ENCODE measurements around the gene GRIN3A.
A peak's percentile ranks its signal among the peaks of the same experiment; 100 is the strongest.
"Not testable (repeated sequence)": the region's sequence is repeated elsewhere in the genome, so short reads cannot be mapped to it uniquely, and the experiment has no call there.

The GRIN3A gene

GRCh38 chr9:101592788-101593187, 145.7 kb downstream of the GRIN3A start:
- TF ChIP-seq CTCF (conservative IDR thresholded peaks at IDR 0.05; ENCODE audit: low read length): no peak
- no peak overlapping the region for H3K4me3 ChIP-seq (ENCODE audit: low read length)
- no peak for DNase-seq (ENCODE audit: low read depth)

- H3K4me3 ChIP-seq (ENCODE audit: low read length): no peak overlapping the region
- TF ChIP-seq CTCF (conservative IDR thresholded peaks at IDR 0.05; ENCODE audit: low read length): no peak
- no peak for DNase-seq (ENCODE audit: low read depth)
Measured at GRCh38 chr9:101591787-101592446, 146.5 kb downstream of the GRIN3A start.

GRCh38 chr9:101590901-101591300, 147.5 kb downstream of the GRIN3A start:
- H3K4me3 ChIP-seq (ENCODE audit: low read length): no peak overlapping the region
- TF ChIP-seq CTCF (conservative IDR thresholded peaks at IDR 0.05; ENCODE audit: low read length): no peak
- no peak for DNase-seq (ENCODE audit: low read depth)

GRCh38 chr9:101590074-101590473, 148.4 kb downstream of the GRIN3A start:
- peak; percentile 22 for DNase-seq (ENCODE audit: low read depth)
- H3K4me3 ChIP-seq (ENCODE audit: low read length): not testable (repeated sequence)

GRCh38 chr9:101587332-101588043, 151.0 kb downstream of the GRIN3A start:
- TF ChIP-seq CTCF (conservative IDR thresholded peaks at IDR 0.05; ENCODE audit: low read length): no peak
- DNase-seq (ENCODE audit: low read depth): peak; percentile 16
- H3K4me3 ChIP-seq (ENCODE audit: low read length): no peak overlapping the region

- no peak for DNase-seq (ENCODE audit: low read depth)
- no peak for TF ChIP-seq CTCF (conservative IDR thresholded peaks at IDR 0.05; ENCODE audit: low read length)
- no peak overlapping the region for H3K4me3 ChIP-seq (ENCODE audit: low read length)
Measured at GRCh38 chr9:101586651-101587050, 151.8 kb downstream of the GRIN3A start.

- H3K4me3 ChIP-seq (ENCODE audit: low read length): no peak overlapping the region
- no peak for TF ChIP-seq CTCF (conservative IDR thresholded peaks at IDR 0.05; ENCODE audit: low read length)
- no peak for DNase-seq (ENCODE audit: low read depth)
Measured at GRCh38 chr9:101585740-101586139, 152.7 kb downstream of the GRIN3A start.
